ENCODE data around the gene MGAT3. TPM values are rescaled to one million over a fixed set of nuclear protein-coding genes. Genes with fewer than 3 reads are reported as not detected.

The MGAT3 gene
- total RNA-seq, 4 donors from 2014 or later, result 0.08 to 1.3 (median 0.62) TPM

DNA sequence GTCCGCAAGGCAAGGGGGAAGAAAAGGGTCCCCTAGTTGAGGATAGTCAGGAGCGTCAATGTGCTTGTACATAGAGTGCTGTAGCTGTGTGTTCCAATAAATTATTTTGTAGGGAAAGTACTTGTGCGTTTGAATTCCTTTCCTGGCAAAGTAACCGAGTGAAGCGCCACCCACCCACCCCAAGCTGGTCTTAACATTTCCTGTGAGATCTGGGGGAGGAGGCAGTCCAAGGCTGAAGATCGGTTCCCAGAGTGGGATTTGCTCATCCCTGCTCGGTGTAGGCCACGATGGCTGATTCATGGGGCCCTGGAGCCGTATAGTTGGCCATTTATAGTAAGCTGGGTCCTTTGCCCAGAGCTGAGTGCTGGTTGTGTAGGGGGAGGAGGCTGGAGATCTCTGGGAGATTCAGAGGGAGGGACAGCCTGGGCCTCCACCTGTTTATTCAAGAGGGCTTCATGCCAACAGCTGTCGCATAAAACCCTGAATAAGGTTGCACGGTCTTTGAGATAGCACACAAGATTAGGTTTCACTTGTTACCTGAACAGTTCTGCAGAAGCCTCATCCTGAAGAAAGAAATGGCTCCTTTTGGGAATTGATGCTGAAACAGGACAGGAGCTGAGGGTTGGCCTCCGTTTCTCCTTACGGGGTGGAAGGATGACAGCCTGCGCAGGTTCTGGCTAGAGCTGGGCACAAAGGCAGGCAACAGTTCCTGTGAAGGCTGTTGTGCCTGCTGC lies 65.9 kb downstream of the MGAT3 start:
- no peaks in the 10 kb centered on the region for H3K9me3 ChIP-seq
- no peaks in the 10 kb centered on the region for H3K27me3 ChIP-seq
- intact Hi-C loops (cut with DNase I), result no loop called here
- DNase-seq, result no peak
- WGBS, 2 donors, result 1 to 7% methylated on average over 14 of the region's 14 CpGs
- peaks cover 20 to 47% (median 28%) of the 10 kb centered on the region in 3 donors for H3K36me3 ChIP-seq
- peak overlapping the region; percentile 99 to 100 (median 100) for H3K27ac ChIP-seq
- H3K4me3 ChIP-seq, result peak overlapping the region; percentile 92 to 99 (median 97)
- TF ChIP-seq, protein P1, sequence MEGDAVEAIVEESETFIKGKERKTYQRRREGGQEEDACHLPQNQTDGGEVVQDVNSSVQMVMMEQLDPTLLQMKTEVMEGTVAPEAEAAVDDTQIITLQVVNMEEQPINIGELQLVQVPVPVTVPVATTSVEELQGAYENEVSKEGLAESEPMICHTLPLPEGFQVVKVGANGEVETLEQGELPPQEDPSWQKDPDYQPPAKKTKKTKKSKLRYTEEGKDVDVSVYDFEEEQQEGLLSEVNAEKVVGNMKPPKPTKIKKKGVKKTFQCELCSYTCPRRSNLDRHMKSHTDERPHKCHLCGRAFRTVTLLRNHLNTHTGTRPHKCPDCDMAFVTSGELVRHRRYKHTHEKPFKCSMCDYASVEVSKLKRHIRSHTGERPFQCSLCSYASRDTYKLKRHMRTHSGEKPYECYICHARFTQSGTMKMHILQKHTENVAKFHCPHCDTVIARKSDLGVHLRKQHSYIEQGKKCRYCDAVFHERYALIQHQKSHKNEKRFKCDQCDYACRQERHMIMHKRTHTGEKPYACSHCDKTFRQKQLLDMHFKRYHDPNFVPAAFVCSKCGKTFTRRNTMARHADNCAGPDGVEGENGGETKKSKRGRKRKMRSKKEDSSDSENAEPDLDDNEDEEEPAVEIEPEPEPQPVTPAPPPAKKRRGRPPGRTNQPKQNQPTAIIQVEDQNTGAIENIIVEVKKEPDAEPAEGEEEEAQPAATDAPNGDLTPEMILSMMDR (IDR thresholded peaks at IDR 0.05), result no peak
- TF ChIP-seq POLR2A (IDR thresholded peaks at IDR 0.05), result no peak
- H3K4me1 ChIP-seq, result peaks cover 35 to 81% (median 50%) of the 10 kb centered on the region in 3 donors

DNA sequence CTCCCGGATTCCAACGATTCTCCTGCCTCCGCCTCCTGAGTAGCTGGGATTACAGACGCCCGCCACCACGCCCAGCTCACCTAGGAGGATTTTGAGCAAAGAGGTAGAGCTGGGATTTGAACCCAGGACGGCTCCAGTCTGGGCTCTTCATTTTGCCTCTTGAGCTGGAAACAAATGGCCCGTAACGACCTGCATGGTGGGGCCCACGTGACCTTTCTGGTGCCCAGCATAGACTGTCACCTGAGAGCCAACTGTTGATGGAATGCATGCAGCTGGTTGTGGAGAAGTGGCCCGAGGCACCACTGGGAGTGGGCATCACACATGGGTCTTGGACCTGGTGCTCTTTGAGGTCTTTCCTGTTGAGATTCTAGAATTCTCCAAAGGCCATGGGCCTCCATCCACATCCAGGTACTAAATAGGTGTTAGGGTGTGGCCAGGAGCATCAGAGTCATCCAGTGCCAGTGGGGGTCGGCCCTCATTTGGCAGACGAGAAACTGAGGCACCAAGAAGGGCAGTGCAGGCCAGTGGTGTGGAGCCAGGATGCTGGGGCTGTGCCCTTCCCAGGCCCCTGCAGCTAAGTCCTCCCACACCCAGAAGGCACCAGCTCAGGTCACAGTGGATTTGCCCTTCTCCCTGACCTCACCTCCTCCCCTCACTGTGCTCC lies 67.4 kb downstream of the MGAT3 start:
- TF ChIP-seq, protein P1 (IDR thresholded peaks at IDR 0.05), result no peak
- TF ChIP-seq POLR2A (IDR thresholded peaks at IDR 0.05), result no peak
- WGBS, 2 donors, result 42 to 59% methylated on average over 3 of the region's 13 CpGs
- H3K27me3 ChIP-seq, result no peaks in the 10 kb centered on the region
- H3K36me3 ChIP-seq, result peaks cover 20 to 60% (median 28%) of the 10 kb centered on the region in 3 donors
- peak overlapping the region in 2 of 4 donors; percentile 3 to 99 for H3K4me3 ChIP-seq
- no peak for DNase-seq
- peak overlapping the region; percentile 60 to 100 (median 100) for H3K27ac ChIP-seq
- H3K9me3 ChIP-seq, result no peaks in the 10 kb centered on the region
- intact Hi-C loops (cut with DNase I), result no loop called here
- peaks cover 43 to 81% (median 55%) of the 10 kb centered on the region in 3 donors for H3K4me1 ChIP-seq

DNA sequence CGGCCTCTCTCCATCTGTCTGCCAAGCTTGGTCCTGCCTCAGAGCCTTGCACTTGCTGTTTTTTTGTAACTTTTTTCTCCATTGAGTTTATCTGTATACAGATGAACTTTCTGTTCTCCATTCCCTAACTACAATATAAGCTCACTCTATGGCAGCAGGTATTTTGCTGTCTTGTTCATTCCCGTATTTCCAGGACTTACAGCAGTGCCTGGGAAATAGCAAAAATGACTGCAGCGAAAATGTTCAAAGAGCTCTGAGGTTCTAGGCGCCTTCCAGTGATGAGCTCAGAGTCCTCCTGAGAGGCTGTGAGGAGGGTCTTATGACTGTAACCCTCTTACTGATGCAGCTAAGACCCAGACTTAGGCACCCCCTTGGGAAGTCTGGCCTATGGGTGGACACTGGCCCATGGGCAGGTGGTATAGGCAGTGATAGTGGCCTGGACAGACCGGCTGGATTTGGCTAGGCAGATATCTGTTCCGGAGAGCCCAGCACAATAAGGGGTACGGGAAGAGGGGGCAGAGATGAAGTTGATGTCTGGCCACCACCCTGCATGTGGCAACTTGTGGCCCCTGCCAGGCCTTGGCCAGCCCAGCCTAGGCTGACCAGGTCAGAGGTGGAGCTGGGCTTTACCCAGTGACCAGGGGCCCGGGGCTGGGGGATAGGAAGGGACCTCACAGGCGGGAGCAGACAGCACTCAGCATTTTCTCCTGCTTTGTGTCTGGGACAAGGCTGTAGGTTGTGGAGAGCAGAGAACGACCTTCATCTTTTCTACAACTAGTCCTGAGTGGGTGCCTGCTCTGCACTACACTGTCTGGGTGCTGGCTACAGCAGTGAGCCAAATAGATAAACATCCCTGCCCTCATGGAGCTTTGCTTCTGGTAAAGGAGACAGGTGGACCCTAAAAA lies 68.2 kb downstream of the MGAT3 start:
- DNase-seq, result no peak
- Histone ChIP-seq H3K27me3 (no peaks in the 10 kb centered on the region), H3K4me3 (peak overlapping the region in 1 of 4 donors; percentile 3), H3K27ac (peak overlapping the region; percentile 20 to 100 (median 80)), H3K36me3 (peaks cover 20 to 67% (median 28%) of the 10 kb centered on the region in 3 donors), H3K9me3 (no peaks in the 10 kb centered on the region), H3K4me1 (peaks cover 49 to 86% (median 61%) of the 10 kb centered on the region in 3 donors)
- WGBS, 2 donors, result 64 to 78% methylated on average over 5 to 7 of the region's 10 CpGs
- TF ChIP-seq, protein P1 (IDR thresholded peaks at IDR 0.05), result no peak
- no peak for TF ChIP-seq POLR2A (IDR thresholded peaks at IDR 0.05)
- intact Hi-C loops (cut with DNase I), result no loop called here

DNA sequence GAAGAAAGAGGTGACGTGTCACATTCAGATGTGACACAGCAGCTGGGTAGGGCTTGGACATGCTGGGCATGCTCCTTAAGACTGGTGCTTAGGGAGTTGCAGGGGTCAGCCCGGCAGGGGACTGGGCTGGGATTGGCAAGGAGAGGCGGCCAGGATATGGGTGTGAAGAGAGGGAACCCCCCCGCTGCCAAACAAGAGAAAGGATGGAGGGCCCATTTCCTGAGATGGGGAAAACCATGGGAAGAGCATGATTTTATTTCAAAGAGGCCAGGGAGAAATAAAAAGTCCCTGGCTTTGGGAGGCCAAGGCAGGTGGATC lies 68.8 kb downstream of the MGAT3 start:
- TF ChIP-seq POLR2A (IDR thresholded peaks at IDR 0.05), result no peak
- TF ChIP-seq, protein P1 (IDR thresholded peaks at IDR 0.05), result no peak
- H3K27me3 ChIP-seq, result no peaks in the 10 kb centered on the region

More for the DNA sequence above, 68.8 kb downstream of the MGAT3 start:
- Histone ChIP-seq H3K36me3 (peaks cover 20 to 72% (median 28%) of the 10 kb centered on the region in 3 donors), H3K4me1 (peaks cover 53 to 92% (median 66%) of the 10 kb centered on the region in 3 donors), H3K27ac (peak overlapping the region in 2 of 4 donors; percentile 60 to 100), H3K4me3 (no peak overlapping the region), H3K9me3 (no peaks in the 10 kb centered on the region)
- 52 to 71% methylated on average over 4 of the region's 4 CpGs for WGBS, 2 donors
- intact Hi-C loops (cut with DNase I), result no loop called here
- no peak for DNase-seq
